Measurements from ENCODE around the gene PRKCQ.

DNA sequence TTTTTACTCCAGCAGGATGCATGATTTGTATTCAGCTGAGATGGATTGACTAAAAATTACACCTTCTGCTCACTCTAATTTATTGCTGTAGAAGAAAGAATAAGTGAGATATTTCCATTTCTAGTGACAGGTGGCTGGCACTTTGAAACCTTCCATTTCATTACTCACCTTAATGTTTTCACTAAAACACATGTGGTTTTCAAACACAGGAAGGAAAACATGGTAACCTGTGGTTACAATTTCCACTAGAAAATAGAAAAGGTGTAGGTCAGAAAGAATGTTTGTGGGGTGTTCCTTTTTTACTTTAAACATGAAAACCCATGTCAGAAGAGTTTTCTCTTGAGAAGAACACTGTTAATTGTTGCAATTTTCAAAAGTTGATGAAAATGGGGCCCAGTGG, 12.0 kb upstream of the PRKCQ start:
- TF ChIP-seq, protein P1, sequence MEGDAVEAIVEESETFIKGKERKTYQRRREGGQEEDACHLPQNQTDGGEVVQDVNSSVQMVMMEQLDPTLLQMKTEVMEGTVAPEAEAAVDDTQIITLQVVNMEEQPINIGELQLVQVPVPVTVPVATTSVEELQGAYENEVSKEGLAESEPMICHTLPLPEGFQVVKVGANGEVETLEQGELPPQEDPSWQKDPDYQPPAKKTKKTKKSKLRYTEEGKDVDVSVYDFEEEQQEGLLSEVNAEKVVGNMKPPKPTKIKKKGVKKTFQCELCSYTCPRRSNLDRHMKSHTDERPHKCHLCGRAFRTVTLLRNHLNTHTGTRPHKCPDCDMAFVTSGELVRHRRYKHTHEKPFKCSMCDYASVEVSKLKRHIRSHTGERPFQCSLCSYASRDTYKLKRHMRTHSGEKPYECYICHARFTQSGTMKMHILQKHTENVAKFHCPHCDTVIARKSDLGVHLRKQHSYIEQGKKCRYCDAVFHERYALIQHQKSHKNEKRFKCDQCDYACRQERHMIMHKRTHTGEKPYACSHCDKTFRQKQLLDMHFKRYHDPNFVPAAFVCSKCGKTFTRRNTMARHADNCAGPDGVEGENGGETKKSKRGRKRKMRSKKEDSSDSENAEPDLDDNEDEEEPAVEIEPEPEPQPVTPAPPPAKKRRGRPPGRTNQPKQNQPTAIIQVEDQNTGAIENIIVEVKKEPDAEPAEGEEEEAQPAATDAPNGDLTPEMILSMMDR (IDR thresholded peaks at IDR 0.05; ENCODE audit: poor library complexity), result no peak
- no peak for TF ChIP-seq EZH2 (IDR thresholded peaks at IDR 0.05; ENCODE audit: borderline replicate concordance)

Data from hepatocyte (in vitro differentiated cells).